ENCODE measurements around the gene CCDC192.

The CCDC192 gene

DNA sequence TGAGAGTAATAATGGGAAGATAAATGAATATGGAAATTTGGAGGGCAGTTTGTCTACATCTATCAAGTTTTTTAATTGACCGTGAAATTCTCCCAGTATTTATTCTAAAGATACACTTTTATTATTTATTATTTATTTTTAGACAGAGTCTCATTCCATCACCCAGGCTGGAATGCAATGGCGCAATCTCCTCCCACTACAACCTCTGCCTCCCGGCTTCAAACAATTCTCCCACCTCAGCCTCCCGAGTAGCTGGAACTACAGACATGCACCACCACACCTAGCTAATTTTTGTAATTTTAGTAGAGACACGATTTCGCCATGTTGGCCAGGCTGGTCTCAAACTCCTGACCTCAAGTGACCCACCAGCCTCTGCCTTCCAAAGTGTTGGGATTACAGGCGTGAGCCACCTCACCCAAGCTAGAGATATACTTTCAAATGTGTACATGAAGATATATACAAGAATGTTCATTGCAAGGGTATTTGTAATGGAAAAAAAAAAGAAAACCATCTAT lies 282.7 kb downstream of the CCDC192 start:
- H3K4me2 ChIP-seq: no peak overlapping the region
- no peak overlapping the region for H2AFZ ChIP-seq (ENCODE audit: low read depth)
- H3K27me3 ChIP-seq (ENCODE audit: insufficient read depth, low read depth): no peaks in the 10 kb centered on the region
- TF ChIP-seq, protein P1, sequence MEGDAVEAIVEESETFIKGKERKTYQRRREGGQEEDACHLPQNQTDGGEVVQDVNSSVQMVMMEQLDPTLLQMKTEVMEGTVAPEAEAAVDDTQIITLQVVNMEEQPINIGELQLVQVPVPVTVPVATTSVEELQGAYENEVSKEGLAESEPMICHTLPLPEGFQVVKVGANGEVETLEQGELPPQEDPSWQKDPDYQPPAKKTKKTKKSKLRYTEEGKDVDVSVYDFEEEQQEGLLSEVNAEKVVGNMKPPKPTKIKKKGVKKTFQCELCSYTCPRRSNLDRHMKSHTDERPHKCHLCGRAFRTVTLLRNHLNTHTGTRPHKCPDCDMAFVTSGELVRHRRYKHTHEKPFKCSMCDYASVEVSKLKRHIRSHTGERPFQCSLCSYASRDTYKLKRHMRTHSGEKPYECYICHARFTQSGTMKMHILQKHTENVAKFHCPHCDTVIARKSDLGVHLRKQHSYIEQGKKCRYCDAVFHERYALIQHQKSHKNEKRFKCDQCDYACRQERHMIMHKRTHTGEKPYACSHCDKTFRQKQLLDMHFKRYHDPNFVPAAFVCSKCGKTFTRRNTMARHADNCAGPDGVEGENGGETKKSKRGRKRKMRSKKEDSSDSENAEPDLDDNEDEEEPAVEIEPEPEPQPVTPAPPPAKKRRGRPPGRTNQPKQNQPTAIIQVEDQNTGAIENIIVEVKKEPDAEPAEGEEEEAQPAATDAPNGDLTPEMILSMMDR (conservative IDR thresholded peaks at IDR 0.05; ENCODE audit: low read depth, low read length): no peak
- H3K79me2 ChIP-seq (ENCODE audit: insufficient read depth, low read depth): no peaks in the 10 kb centered on the region
- no peaks in the 10 kb centered on the region for H4K20me1 ChIP-seq (ENCODE audit: insufficient read depth)
- no peak overlapping the region for H3K9ac ChIP-seq
- H3K4me3 ChIP-seq (IDR thresholded peaks at IDR 0.05; ENCODE audit: insufficient read depth, low read depth, low read length): no peak overlapping the region
- no peaks in the 10 kb centered on the region for H3K4me1 ChIP-seq (ENCODE audit: low read depth, poor library complexity, severe bottlenecking)
- H3K36me3 ChIP-seq (ENCODE audit: insufficient read depth): no peaks in the 10 kb centered on the region
- H3K27ac ChIP-seq: no peak overlapping the region

DNA sequence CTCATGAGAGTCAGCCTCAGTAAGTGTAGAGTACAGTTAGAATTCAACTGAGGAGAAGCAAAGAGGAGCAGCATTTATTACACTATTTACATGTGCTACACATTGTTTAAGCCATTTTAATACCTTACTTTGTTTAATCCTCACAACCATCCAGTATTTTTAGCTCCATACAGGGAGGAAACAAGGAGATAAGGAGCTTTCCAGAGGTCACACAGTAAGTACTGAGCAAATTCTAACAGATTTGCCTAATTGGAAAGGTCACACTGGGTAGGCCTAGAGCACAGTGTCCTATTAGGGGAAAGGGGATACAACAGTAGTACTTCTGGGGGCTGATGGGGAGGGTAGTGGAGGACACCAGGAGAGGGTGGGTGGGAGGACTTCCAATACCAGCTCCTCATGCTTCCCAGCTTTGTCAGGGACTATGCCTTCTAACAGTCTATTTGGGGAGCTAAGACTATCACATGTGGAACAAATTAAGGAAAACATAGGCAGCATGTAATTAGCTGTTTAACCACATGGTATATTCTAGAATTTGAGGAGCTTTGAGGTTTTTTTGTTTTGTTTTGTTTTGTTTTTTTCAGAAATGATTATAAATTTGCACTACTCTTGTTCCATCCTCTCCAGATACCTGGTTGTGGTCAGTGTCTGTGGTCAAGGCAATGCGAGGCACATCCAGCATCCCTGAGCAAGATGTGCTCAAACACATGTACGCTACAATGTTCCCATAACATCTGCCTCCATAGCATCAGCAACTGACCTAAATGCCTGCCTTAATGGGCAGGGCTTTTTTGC lies 284.4 kb downstream of the CCDC192 start:
- Histone ChIP-seq H3K79me2 (ENCODE audit: insufficient read depth, low read depth) (no peaks in the 10 kb centered on the region), H3K9ac (no peak overlapping the region), H3K4me1 (ENCODE audit: low read depth, poor library complexity, severe bottlenecking) (no peaks in the 10 kb centered on the region), H3K4me3 (IDR thresholded peaks at IDR 0.05; ENCODE audit: insufficient read depth, low read depth, low read length) (no peak overlapping the region), H2AFZ (ENCODE audit: low read depth) (no peak overlapping the region), H3K4me2 (no peak overlapping the region), H3K36me3 (ENCODE audit: insufficient read depth) (no peaks in the 10 kb centered on the region), H3K27ac (no peak overlapping the region), H3K27me3 (ENCODE audit: insufficient read depth, low read depth) (no peaks in the 10 kb centered on the region), H4K20me1 (ENCODE audit: insufficient read depth) (no peaks in the 10 kb centered on the region)
- TF ChIP-seq, protein P1 (conservative IDR thresholded peaks at IDR 0.05; ENCODE audit: low read depth, low read length): no peak

DNA sequence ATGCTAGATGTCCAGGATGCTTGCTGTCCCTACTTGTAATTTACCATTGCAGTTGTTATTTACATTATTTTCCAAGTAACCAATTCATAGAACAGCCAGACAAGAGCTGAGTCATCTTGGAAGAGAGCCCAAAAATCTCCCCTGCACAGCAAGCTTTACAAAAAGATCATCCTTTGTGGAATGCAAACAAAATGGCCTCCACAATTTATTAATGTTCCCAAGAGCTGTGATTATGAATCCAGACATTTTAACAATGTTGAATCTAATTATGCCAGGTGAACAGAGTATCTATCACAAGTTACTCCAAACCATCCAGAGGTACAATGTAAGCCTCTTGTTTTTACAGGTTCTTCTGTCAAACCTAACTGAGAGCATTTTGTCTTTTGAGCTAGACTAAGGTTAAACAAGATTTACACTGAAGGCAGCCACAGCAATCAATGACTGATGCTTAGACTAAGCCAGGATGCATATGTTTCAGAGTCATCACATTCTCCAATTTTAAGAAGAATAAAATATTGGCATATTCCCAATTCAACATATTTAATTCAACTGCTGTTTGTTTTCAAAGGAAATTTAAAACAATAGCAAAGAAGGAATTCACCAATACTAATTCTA lies 285.1 kb downstream of the CCDC192 start:
- Histone ChIP-seq H3K27ac (no peak overlapping the region), H3K9ac (no peak overlapping the region), H3K79me2 (ENCODE audit: insufficient read depth, low read depth) (no peaks in the 10 kb centered on the region), H2AFZ (ENCODE audit: low read depth) (no peak overlapping the region), H3K4me3 (IDR thresholded peaks at IDR 0.05; ENCODE audit: insufficient read depth, low read depth, low read length) (no peak overlapping the region), H4K20me1 (ENCODE audit: insufficient read depth) (no peaks in the 10 kb centered on the region), H3K36me3 (ENCODE audit: insufficient read depth) (no peaks in the 10 kb centered on the region), H3K4me2 (no peak overlapping the region), H3K27me3 (ENCODE audit: insufficient read depth, low read depth) (no peaks in the 10 kb centered on the region), H3K4me1 (ENCODE audit: low read depth, poor library complexity, severe bottlenecking) (no peaks in the 10 kb centered on the region)
- TF ChIP-seq, protein P1 (conservative IDR thresholded peaks at IDR 0.05; ENCODE audit: low read depth, low read length): no peak

Measured in KMS-11 (cell line).